OCI-LY3 (cell line): ENCODE data around the gene MYOG.

Source experiments
- H2AFZ ChIP-seq: fragments of 200-600, 300-600 bp; shearing (Covaris generic); 2 replicates; pipeline ENCODE4 v1.6.0; 2014; ENCODE audit warnings: antibody characterized with exemption, low read depth, low read length
- H3K27ac ChIP-seq: fragments of 200-600, 300-600 bp; sonication (generic); 2 replicates; pipeline ENCODE4 v1.5.1; 2014; ENCODE audit warnings: mild to moderate bottlenecking, low read length, moderate library complexity, mixed read lengths
- H3K27me3 ChIP-seq: fragments of 200-600, 300-600 bp; sonication (generic); 2 replicates; pipeline ENCODE4 v1.6.1; 2014; ENCODE audit warnings: low read depth, low read length, mixed read lengths
- H3K36me3 ChIP-seq: fragments of 200-600, 300-600 bp; sonication (generic); replicated peaks from 2 replicates; pipeline ENCODE3; 2014; ENCODE audit warnings: low read depth, low read length, mixed read lengths
- H3K4me1 ChIP-seq: fragments of 300-600, 200-600 bp; sonication (generic); 2 replicates; pipeline ENCODE4 v1.6.1; 2014; ENCODE audit warnings: low read length, mixed read lengths
- H3K4me2 ChIP-seq: fragments of 200-600, 300-600 bp; sonication (generic); 2 replicates; pipeline ENCODE4 v1.6.1; 2014; ENCODE audit warnings: low read length, mixed read lengths
- H3K4me3 ChIP-seq: fragments of 300-600, 200-600 bp; sonication (generic); 2 replicates; pipeline ENCODE4 v1.5.1; 2014; ENCODE audit warnings: antibody characterized with exemption, mild to moderate bottlenecking, low read length, moderate library complexity
- H3K79me2 ChIP-seq: fragments of 300-600, 200-600 bp; shearing (Covaris generic); 2 replicates; pipeline ENCODE4 v1.6.1; 2014; ENCODE audit warnings: mild to moderate bottlenecking, low read length, mixed read lengths
- H3K9ac ChIP-seq: fragments of 300-600, 200-600 bp; shearing (Covaris generic); 2 replicates; pipeline ENCODE4 v1.6.0; 2014; ENCODE audit warnings: mild to moderate bottlenecking, low read length, moderate library complexity
- H3K9me3 ChIP-seq: fragments of 200-600, 300-600 bp; shearing (Covaris generic); 2 replicates; pipeline ENCODE4 v1.6.1; 2014; ENCODE audit warnings: low read length, mixed read lengths; ENCODE audit not compliant: insufficient read depth
- H4K20me1 ChIP-seq: fragments of 200-600, 300-600 bp; sonication (generic); 2 replicates; pipeline ENCODE4 v1.6.1; 2016; ENCODE audit warnings: low read length, mixed read lengths; ENCODE audit not compliant: insufficient read depth
- EZH2phosphoT487 ChIP-seq: fragments of 200-600 bp; shearing (Covaris generic); IDR thresholded peaks from 2 replicates; pipeline ENCODE4 v1.6.1; 2018; ENCODE audit warnings: antibody characterized with exemption, mixed run types, low read depth
- TF ChIP-seq, protein P1 (sequence below): fragments of 200-600, 300-600 bp; sonication (generic); IDR thresholded peaks from 2 replicates; pipeline ENCODE4 v1.5.1; 2014; ENCODE audit warnings: antibody characterized with exemption, low read length, low read depth

MYOG gene

DNA sequence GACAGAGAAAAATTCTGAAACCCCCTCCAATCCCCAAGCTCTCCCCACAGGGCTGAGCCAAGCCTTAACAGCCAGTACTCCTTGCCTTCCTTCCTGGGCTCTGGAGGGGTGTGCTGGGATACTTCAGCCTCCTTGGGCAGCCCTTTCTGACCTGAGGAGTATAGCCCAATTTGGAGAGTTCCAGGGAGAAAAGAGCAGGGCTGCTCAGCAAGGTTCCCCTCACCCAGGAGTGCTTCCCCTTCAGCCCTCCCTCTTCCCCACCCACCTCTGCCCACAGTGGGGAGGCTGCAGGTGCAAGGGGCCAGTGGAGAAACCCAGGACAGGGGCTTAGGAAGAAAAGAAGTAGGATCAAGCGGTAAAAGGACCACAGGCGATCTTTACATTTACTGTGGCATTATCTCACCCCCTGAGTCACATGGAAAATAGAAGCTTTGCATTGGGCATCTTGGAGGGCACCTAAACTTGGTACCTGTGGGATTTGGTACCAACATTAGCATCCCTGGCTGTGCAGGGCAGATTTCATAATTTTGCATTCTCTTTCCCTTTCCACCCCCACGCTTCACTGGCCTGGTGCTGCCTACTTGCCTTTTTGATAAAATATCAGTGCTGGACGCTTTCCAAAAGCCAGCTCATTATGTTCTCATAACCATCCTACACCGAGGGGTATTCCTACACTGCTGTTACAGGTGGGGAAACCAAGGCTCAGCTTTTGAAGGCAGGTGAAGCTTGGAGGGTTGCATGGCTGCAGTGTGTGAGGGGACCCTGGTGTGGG, 38.9 kb upstream of the MYOG start:
- H3K27me3 ChIP-seq = peaks cover 68% of the 10 kb centered on the region
- H3K9me3 ChIP-seq = no peaks in the 10 kb centered on the region
- H3K36me3 ChIP-seq = no peaks in the 10 kb centered on the region
- TF ChIP-seq EZH2phosphoT487 = no peak
- TF ChIP-seq, protein P1, sequence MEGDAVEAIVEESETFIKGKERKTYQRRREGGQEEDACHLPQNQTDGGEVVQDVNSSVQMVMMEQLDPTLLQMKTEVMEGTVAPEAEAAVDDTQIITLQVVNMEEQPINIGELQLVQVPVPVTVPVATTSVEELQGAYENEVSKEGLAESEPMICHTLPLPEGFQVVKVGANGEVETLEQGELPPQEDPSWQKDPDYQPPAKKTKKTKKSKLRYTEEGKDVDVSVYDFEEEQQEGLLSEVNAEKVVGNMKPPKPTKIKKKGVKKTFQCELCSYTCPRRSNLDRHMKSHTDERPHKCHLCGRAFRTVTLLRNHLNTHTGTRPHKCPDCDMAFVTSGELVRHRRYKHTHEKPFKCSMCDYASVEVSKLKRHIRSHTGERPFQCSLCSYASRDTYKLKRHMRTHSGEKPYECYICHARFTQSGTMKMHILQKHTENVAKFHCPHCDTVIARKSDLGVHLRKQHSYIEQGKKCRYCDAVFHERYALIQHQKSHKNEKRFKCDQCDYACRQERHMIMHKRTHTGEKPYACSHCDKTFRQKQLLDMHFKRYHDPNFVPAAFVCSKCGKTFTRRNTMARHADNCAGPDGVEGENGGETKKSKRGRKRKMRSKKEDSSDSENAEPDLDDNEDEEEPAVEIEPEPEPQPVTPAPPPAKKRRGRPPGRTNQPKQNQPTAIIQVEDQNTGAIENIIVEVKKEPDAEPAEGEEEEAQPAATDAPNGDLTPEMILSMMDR = no peak
- no peak overlapping the region for H2AFZ ChIP-seq
- H4K20me1 ChIP-seq = no peaks in the 10 kb centered on the region
- no peak overlapping the region for H3K4me2 ChIP-seq
- no peaks in the 10 kb centered on the region for H3K79me2 ChIP-seq
- H3K9ac ChIP-seq = no peak overlapping the region
- H3K27ac ChIP-seq = no peak overlapping the region
- no peaks in the 10 kb centered on the region for H3K4me1 ChIP-seq
- no peak overlapping the region for H3K4me3 ChIP-seq

DNA sequence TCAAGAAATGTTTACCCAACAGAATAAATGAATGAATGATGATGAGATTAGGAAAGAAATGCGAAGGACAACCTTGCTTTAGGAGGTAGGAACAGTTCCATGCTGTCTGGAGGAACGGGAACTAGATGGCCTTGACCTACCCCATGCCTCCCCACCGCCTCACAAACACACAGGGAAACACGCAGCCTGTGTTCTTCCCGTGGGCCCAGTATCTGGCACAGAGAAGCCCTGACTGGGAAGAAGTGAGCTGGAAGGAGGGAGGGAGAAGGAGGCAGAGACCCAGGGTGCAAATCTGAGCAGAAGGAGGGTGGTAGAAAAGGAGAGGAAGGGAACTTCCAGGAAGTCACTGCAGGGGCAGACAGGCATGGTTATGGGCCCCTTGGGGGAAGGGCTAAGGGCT, 38.2 kb upstream of the MYOG start:
- no peak overlapping the region for H3K27ac ChIP-seq
- no peaks in the 10 kb centered on the region for H3K36me3 ChIP-seq
- TF ChIP-seq EZH2phosphoT487 = no peak
- TF ChIP-seq, protein P1 = no peak
- no peak overlapping the region for H3K4me3 ChIP-seq
- no peaks in the 10 kb centered on the region for H3K4me1 ChIP-seq
- no peak overlapping the region for H3K4me2 ChIP-seq
- no peaks in the 10 kb centered on the region for H3K9me3 ChIP-seq
- H3K79me2 ChIP-seq = no peaks in the 10 kb centered on the region
- H3K9ac ChIP-seq = no peak overlapping the region
- H3K27me3 ChIP-seq = peaks cover 67% of the 10 kb centered on the region
- no peaks in the 10 kb centered on the region for H4K20me1 ChIP-seq
- H2AFZ ChIP-seq = no peak overlapping the region

DNA sequence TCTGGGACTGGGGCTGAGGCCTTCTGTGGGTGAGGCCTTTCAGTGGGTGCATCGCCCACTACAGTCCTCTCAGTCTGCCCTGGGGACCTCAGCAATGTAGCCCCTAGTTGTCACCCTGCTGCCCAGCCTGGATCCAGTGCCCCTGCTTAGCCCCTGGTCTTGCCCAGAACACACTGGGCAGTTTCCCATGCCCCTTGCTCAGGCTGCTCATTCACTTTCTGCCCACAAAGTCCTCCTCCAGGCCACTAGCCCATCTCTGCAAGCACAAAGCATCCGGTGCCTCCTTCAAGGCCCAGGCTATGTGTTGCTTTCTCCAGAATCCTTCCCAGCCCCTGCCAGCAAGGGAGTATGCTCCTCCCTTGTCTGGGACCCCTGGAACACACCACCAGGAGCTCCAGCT, 36.3 kb upstream of the MYOG start:
- no peaks in the 10 kb centered on the region for H3K36me3 ChIP-seq
- H3K4me1 ChIP-seq = no peaks in the 10 kb centered on the region
- H3K27me3 ChIP-seq = peaks cover 82% of the 10 kb centered on the region
- no peak overlapping the region for H2AFZ ChIP-seq
- no peak for TF ChIP-seq EZH2phosphoT487
- TF ChIP-seq, protein P1 = no peak
- no peaks in the 10 kb centered on the region for H3K79me2 ChIP-seq
- no peak overlapping the region for H3K9ac ChIP-seq
- no peaks in the 10 kb centered on the region for H3K9me3 ChIP-seq
- no peaks in the 10 kb centered on the region for H4K20me1 ChIP-seq
- no peak overlapping the region for H3K4me3 ChIP-seq
- H3K27ac ChIP-seq = no peak overlapping the region
- H3K4me2 ChIP-seq = no peak overlapping the region

DNA sequence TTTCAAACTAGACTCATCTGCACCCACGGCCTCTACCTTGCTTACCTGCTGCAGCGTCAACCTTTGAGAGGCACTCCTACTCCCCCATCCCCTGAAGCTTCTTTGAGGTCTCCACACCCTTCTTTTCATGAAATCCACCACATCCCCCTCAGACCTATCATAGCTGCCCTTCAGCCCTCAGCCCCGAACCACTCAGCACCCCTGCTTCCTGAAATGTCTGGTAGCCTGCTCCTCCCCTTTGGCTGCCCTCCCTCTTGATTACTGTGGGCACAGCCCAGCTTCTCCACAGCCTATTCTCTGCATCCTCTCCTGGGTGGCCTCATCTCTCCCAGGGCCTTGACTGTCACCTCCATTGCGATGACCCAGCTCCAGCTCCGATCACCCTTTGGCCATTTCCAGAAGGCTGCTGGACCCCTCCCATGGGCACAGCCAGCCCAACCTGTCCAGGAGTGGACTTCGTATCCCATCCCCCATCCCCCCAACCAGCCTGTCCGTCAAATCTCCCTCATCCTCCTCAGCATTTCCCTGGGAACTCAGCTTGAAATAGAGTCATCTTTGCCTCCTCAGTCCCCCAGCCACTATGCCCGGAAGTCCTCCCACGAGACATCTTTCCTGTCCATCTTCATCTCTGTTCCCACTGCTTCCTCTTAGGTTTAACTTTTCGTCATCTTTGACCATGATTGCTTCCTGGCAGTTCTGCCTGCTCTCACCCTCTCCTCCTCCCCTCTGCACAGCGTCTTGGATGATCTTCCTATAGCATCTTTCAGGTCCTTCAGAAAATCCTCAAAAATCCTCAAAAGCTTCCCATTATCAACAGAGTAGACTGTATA, 35.6 kb upstream of the MYOG start:
- TF ChIP-seq EZH2phosphoT487 = no peak
- TF ChIP-seq, protein P1 = no peak
- Histone ChIP-seq H3K9me3 (no peaks in the 10 kb centered on the region), H3K4me3 (no peak overlapping the region), H3K27ac (no peak overlapping the region), H3K4me1 (no peaks in the 10 kb centered on the region), H3K27me3 (peaks cover 78% of the 10 kb centered on the region), H3K79me2 (no peaks in the 10 kb centered on the region), H3K9ac (no peak overlapping the region), H3K36me3 (no peaks in the 10 kb centered on the region), H2AFZ (no peak overlapping the region), H3K4me2 (no peak overlapping the region), H4K20me1 (no peaks in the 10 kb centered on the region)
